BLaER1 (cell line): ENCODE results near the gene XRCC1.
A peak's percentile ranks its signal among the peaks of the same experiment; 100 is the strongest.

Experiments
- H3K27ac ChIP-seq: shearing (Covaris generic); formaldehyde crosslinking; 2 replicates; pipeline ENCODE4 v1.8.1; 2022
- H3K27me3 ChIP-seq: shearing (Covaris generic); formaldehyde crosslinking; 2 replicates; pipeline ENCODE4 v1.8.1; 2022
- H3K36me3 ChIP-seq: shearing (Covaris generic); formaldehyde crosslinking; 2 replicates; pipeline ENCODE4 v1.8.1; 2022
- H3K4me1 ChIP-seq: shearing (Covaris generic); formaldehyde crosslinking; 2 replicates; pipeline ENCODE4 v1.8.1; 2022
- H3K4me2 ChIP-seq: shearing (Covaris generic); formaldehyde crosslinking; 2 replicates; pipeline ENCODE4 v1.8.1; 2022
- H3K4me3 ChIP-seq: shearing (Covaris generic); formaldehyde crosslinking; 2 replicates; pipeline ENCODE4 v1.8.1; 2022
- H3K9ac ChIP-seq: shearing (Covaris generic); formaldehyde crosslinking; 2 replicates; pipeline ENCODE4 v1.8.1; 2022
- H3K9me3 ChIP-seq: shearing (Covaris generic); formaldehyde crosslinking; 2 replicates; pipeline ENCODE4 v1.8.1; 2022
- H4K20me1 ChIP-seq: shearing (Covaris generic); formaldehyde crosslinking; 2 replicates; pipeline ENCODE4 v1.8.1; 2022
- Cebpa-rat ChIP-seq: shearing (Covaris generic); IDR thresholded peaks from 2 replicates; pipeline ENCODE4 v1.8.1; 2022

Gene XRCC1

GRCh38 chr19:43563816-43564457 is 11.4 kb downstream of the XRCC1 start:
- Histone ChIP-seq H3K9ac (peak overlapping the region; percentile 78), H3K27ac (peak overlapping the region; percentile 95), H3K9me3 (no peaks in the 10 kb centered on the region), H3K4me2 (peak overlapping the region; percentile 87), H3K4me1 (peaks cover 80% of the 10 kb centered on the region), H3K27me3 (no peaks in the 10 kb centered on the region), H3K4me3 (peak overlapping the region; percentile 40), H3K36me3 (peaks cover 7% of the 10 kb centered on the region), H4K20me1 (no peaks in the 10 kb centered on the region)
- TF ChIP-seq Cebpa-rat, result no peak

GRCh38 chr19:43562698-43563241 is 12.6 kb downstream of the XRCC1 start:
- H3K27me3 ChIP-seq, result no peaks in the 10 kb centered on the region
- H3K4me3 ChIP-seq, result no peak overlapping the region
- TF ChIP-seq Cebpa-rat, result peak; percentile 86; the same call in 1 of the 2 replicates
- peak overlapping the region; percentile 95 for H3K27ac ChIP-seq
- no peaks in the 10 kb centered on the region for H3K9me3 ChIP-seq
- H3K9ac ChIP-seq, result peak overlapping the region; percentile 78
- H4K20me1 ChIP-seq, result no peaks in the 10 kb centered on the region
- H3K4me1 ChIP-seq, result peaks cover 84% of the 10 kb centered on the region
- H3K36me3 ChIP-seq, result peaks cover 15% of the 10 kb centered on the region
- H3K4me2 ChIP-seq, result peak overlapping the region; percentile 87

- no peak for TF ChIP-seq Cebpa-rat
- peak overlapping the region; percentile 14; the same call in 1 of the 2 replicates for H3K4me3 ChIP-seq
- peaks cover 17% of the 10 kb centered on the region for H3K36me3 ChIP-seq
- peak overlapping the region; percentile 87 for H3K4me2 ChIP-seq
- no peaks in the 10 kb centered on the region for H3K27me3 ChIP-seq
- no peaks in the 10 kb centered on the region for H3K9me3 ChIP-seq
- no peaks in the 10 kb centered on the region for H4K20me1 ChIP-seq
- peak overlapping the region; percentile 63 for H3K9ac ChIP-seq
- H3K27ac ChIP-seq, result peak overlapping the region; percentile 95
- H3K4me1 ChIP-seq, result peaks cover 83% of the 10 kb centered on the region
These were observed 13.1 kb downstream of the XRCC1 start for GRCh38 chr19:43562226-43562697.

GRCh38 chr19:43561139-43561970 is 14.0 kb downstream of the XRCC1 start:
- Histone ChIP-seq H3K27ac (peak overlapping the region; percentile 95), H3K36me3 (peaks cover 26% of the 10 kb centered on the region)
- TF ChIP-seq Cebpa-rat, result no peak

GRCh38 chr19:43560687-43561086 is 14.6 kb downstream of the XRCC1 start:
- Histone ChIP-seq H3K9me3 (no peaks in the 10 kb centered on the region), H4K20me1 (no peaks in the 10 kb centered on the region), H3K4me3 (no peak overlapping the region), H3K9ac (peak overlapping the region; percentile 63; the same call in 1 of the 2 replicates), H3K36me3 (peaks cover 33% of the 10 kb centered on the region), H3K27me3 (no peaks in the 10 kb centered on the region), H3K27ac (peak overlapping the region; percentile 95), H3K4me2 (peak overlapping the region; percentile 87), H3K4me1 (peaks cover 68% of the 10 kb centered on the region)
- TF ChIP-seq Cebpa-rat, result no peak

More at GRCh38 chr19:43561139-43561970, 14.0 kb downstream of the XRCC1 start:
- Histone ChIP-seq H3K9ac (peak overlapping the region; percentile 63), H3K4me2 (peak overlapping the region; percentile 87), H3K9me3 (no peaks in the 10 kb centered on the region), H3K4me3 (no peak overlapping the region), H4K20me1 (no peaks in the 10 kb centered on the region), H3K4me1 (peaks cover 73% of the 10 kb centered on the region), H3K27me3 (no peaks in the 10 kb centered on the region)

GRCh38 chr19:43555185-43555770 is 20.0 kb downstream of the XRCC1 start:
- TF ChIP-seq Cebpa-rat, result no peak
- Histone ChIP-seq H3K36me3 (peaks cover 79% of the 10 kb centered on the region), H3K9ac (no peak overlapping the region), H3K4me3 (no peak overlapping the region), H3K27me3 (no peaks in the 10 kb centered on the region), H3K9me3 (no peaks in the 10 kb centered on the region), H3K27ac (no peak overlapping the region), H3K4me2 (0 out of 2 replicates have a peak overlapping the region, but pooled peaks have one; percentile 24), H3K4me1 (peaks cover 48% of the 10 kb centered on the region), H4K20me1 (no peaks in the 10 kb centered on the region)

GRCh38 chr19:43554317-43554895 is 20.9 kb downstream of the XRCC1 start:
- Histone ChIP-seq H3K4me3 (no peak overlapping the region), H3K4me1 (peaks cover 39% of the 10 kb centered on the region), H4K20me1 (no peaks in the 10 kb centered on the region), H3K4me2 (peak overlapping the region; percentile 24), H3K27me3 (no peaks in the 10 kb centered on the region), H3K9ac (peak overlapping the region; percentile 38), H3K9me3 (no peaks in the 10 kb centered on the region), H3K27ac (peak overlapping the region; percentile 60), H3K36me3 (peaks cover 82% of the 10 kb centered on the region)
- no peak for TF ChIP-seq Cebpa-rat

- no peak overlapping the region for H3K4me3 ChIP-seq
- peaks cover 39% of the 10 kb centered on the region for H3K4me1 ChIP-seq
- no peaks in the 10 kb centered on the region for H3K27me3 ChIP-seq
- H3K27ac ChIP-seq, result 0 out of 2 replicates have a peak overlapping the region, but pooled peaks have one; percentile 74
- H3K9me3 ChIP-seq, result no peaks in the 10 kb centered on the region
- no peaks in the 10 kb centered on the region for H4K20me1 ChIP-seq
- TF ChIP-seq Cebpa-rat, result no peak
- H3K4me2 ChIP-seq, result no peak overlapping the region
- peak overlapping the region; percentile 48; the same call in 1 of the 2 replicates for H3K9ac ChIP-seq
- H3K36me3 ChIP-seq, result peaks cover 87% of the 10 kb centered on the region
These were observed 21.7 kb downstream of the XRCC1 start for GRCh38 chr19:43553656-43554055.

- peaks cover 81% of the 10 kb centered on the region for H3K36me3 ChIP-seq
- no peak overlapping the region for H3K4me3 ChIP-seq
- peaks cover 34% of the 10 kb centered on the region for H3K4me1 ChIP-seq
- no peak for TF ChIP-seq Cebpa-rat
- H3K9me3 ChIP-seq, result no peaks in the 10 kb centered on the region
- H4K20me1 ChIP-seq, result no peaks in the 10 kb centered on the region
- peak overlapping the region; percentile 61 for H3K4me2 ChIP-seq
- H3K27ac ChIP-seq, result peak overlapping the region; percentile 74
- H3K9ac ChIP-seq, result peak overlapping the region; percentile 48; the same call in 1 of the 2 replicates
- H3K27me3 ChIP-seq, result no peaks in the 10 kb centered on the region
These were observed 22.7 kb downstream of the XRCC1 start for GRCh38 chr19:43552616-43553015.
